ENCODE measurements around the gene OTX2.
A peak's percentile ranks its signal among the peaks of the same experiment; 100 is the strongest.

GRCh38 chr14:56855891-56856461 is 45.7 kb upstream of the OTX2 start:
- TF ChIP-seq POLR2AphosphoS5 (IDR thresholded peaks at IDR 0.05; ENCODE audit: low read depth) (no peak), CTCF (conservative IDR thresholded peaks at IDR 0.05; ENCODE audit: low read depth in 2 of 2) (no peak), EZH2 (IDR thresholded peaks at IDR 0.05; ENCODE audit: low read depth, unreplicated experiment) (no peak), CREB1 (CRISPR knock-in tag; IDR thresholded peaks at IDR 0.05; ENCODE audit: low read depth) (no peak), ZNF462 (CRISPR knock-in tag; IDR thresholded peaks at IDR 0.05) (no peak), REST (IDR thresholded peaks at IDR 0.05; ENCODE audit: unreplicated experiment) (no peak), EZH2phosphoT487 (IDR thresholded peaks at IDR 0.05; ENCODE audit: unreplicated experiment) (no peak), ETS1 (IDR thresholded peaks at IDR 0.05) (no peak), ZNF331 (CRISPR knock-in tag; IDR thresholded peaks at IDR 0.05; ENCODE audit: low read depth) (no peak), JUNB (IDR thresholded peaks at IDR 0.05; ENCODE audit: unreplicated experiment) (no peak), ZNF114 (CRISPR knock-in tag; IDR thresholded peaks at IDR 0.05) (no peak), NANOG (IDR thresholded peaks at IDR 0.05; ENCODE audit: borderline replicate concordance) (0 out of 2 replicates have a peak, but pooled peaks have one; percentile 19), STAT1 (IDR thresholded peaks at IDR 0.05; ENCODE audit: unreplicated experiment) (no peak)
